ENCODE data around the gene LRRC9. TPM values are rescaled to one million over a fixed set of nuclear protein-coding genes. Genes with fewer than 3 reads are reported as not detected.
A peak's percentile ranks its signal among the peaks of the same experiment; 100 is the strongest.

LRRC9 gene
- total and polyA plus RNA-seq, 2 of the 13 experiments (the other 11 are each of a cell fraction or from before 2014, with no cell fraction given): 0.08 to 0.18 TPM

- TF ChIP-seq, protein P1, sequence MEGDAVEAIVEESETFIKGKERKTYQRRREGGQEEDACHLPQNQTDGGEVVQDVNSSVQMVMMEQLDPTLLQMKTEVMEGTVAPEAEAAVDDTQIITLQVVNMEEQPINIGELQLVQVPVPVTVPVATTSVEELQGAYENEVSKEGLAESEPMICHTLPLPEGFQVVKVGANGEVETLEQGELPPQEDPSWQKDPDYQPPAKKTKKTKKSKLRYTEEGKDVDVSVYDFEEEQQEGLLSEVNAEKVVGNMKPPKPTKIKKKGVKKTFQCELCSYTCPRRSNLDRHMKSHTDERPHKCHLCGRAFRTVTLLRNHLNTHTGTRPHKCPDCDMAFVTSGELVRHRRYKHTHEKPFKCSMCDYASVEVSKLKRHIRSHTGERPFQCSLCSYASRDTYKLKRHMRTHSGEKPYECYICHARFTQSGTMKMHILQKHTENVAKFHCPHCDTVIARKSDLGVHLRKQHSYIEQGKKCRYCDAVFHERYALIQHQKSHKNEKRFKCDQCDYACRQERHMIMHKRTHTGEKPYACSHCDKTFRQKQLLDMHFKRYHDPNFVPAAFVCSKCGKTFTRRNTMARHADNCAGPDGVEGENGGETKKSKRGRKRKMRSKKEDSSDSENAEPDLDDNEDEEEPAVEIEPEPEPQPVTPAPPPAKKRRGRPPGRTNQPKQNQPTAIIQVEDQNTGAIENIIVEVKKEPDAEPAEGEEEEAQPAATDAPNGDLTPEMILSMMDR (CRISPR knock-in tag; IDR thresholded peaks at IDR 0.05): peak; percentile 79
These were observed 22.1 kb upstream of the LRRC9 start (continued) for GRCh38 chr14:59897757-59898383.

DNA sequence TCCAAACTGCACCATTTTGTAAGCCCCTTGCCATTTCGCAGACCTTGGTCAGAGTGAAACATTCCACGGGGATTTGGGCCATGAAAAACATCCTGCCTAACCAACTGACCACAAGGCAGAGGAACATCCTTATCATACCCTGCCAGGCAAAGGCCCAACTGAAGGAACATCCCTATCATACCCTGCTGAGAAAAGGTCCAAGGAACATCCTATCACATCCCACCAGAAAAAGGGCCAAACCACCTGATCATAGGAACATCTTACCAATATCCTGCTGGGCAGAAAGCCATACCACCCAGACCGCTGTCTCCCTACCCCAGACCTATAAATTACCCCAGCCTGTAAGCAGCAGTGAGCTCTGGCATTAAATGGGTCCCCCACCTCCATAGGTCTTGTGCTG lies 19.4 kb upstream of the LRRC9 start:
- CTCF ChIA-PET (ENCODE audit: low intra/inter-chr PET ratio, low total read pairs): no interaction called here
- Histone ChIP-seq H3K27me3 (ENCODE audit: control insufficient read depth in 1 of 2, insufficient read depth in 2 of 2, low read length in 2 of 2) (peaks cover 0 to 5% of the 10 kb centered on the region in 2 experiments; a peak in 3 of 5 replicates), H4K20me1 (ENCODE audit: insufficient read depth, low read length) (no peaks in the 10 kb centered on the region), H3K9me3 (ENCODE audit: low read length) (no peaks in the 10 kb centered on the region), H3K4me3 (replicated peaks in 1 of 3; ENCODE audit: insufficient read depth in 1 of 3, low read depth in 2 of 3, low read length in 3 of 3) (no peak overlapping the region), H3K36me3 (replicated peaks in 1 of 2; ENCODE audit: control insufficient read depth in 1 of 2, insufficient read depth in 2 of 2, low read length in 2 of 2) (no peaks in the 10 kb centered on the region), H3K79me2 (ENCODE audit: insufficient read depth, low read length) (no peaks in the 10 kb centered on the region), H2AFZ (ENCODE audit: low read length) (no peak overlapping the region), H3K4me1 (ENCODE audit: insufficient read depth, low read length) (no peaks in the 10 kb centered on the region), H3K4me2 (ENCODE audit: low read depth, low read length) (no peak overlapping the region), H3K9ac (ENCODE audit: insufficient read depth, low read depth, low read length) (no peak overlapping the region), H3K27ac (ENCODE audit: extremely low read length, insufficient read depth, low read length) (no peak overlapping the region)
- no peak for ATAC-seq
- 14% methylated on average over 3 of the region's 3 CpGs for WGBS (ENCODE audit: low lambda C conversion rate)
- no peak for FAIRE-seq
- BruUV-seq (replicated peaks): no TSS peak
- intact Hi-C loops (cut with micrococcal nuclease; ENCODE audit: unreplicated experiment): no loop called here
- POLR2A ChIA-PET: no interaction called here
- no peak for DNase-seq (ENCODE audit: low spot score)
- TF ChIP-seq KDM2A (CRISPR knock-in tag; IDR thresholded peaks at IDR 0.05; ENCODE audit: borderline replicate concordance, low read depth): no peak
- no peak for TF ChIP-seq ZHX1 (CRISPR knock-in tag; IDR thresholded peaks at IDR 0.05; ENCODE audit: low read depth)
- TF ChIP-seq, protein P2, sequence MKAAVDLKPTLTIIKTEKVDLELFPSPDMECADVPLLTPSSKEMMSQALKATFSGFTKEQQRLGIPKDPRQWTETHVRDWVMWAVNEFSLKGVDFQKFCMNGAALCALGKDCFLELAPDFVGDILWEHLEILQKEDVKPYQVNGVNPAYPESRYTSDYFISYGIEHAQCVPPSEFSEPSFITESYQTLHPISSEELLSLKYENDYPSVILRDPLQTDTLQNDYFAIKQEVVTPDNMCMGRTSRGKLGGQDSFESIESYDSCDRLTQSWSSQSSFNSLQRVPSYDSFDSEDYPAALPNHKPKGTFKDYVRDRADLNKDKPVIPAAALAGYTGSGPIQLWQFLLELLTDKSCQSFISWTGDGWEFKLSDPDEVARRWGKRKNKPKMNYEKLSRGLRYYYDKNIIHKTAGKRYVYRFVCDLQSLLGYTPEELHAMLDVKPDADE (CRISPR knock-in tag; IDR thresholded peaks at IDR 0.05): no peak
- TF ChIP-seq TBX2 (CRISPR knock-in tag; IDR thresholded peaks at IDR 0.05; ENCODE audit: borderline replicate concordance): no peak
- TF ChIP-seq ZKSCAN1 (IDR thresholded peaks at IDR 0.05; ENCODE audit: low read length): no peak
- no peak for TF ChIP-seq REPIN1 (CRISPR knock-in tag; IDR thresholded peaks at IDR 0.05; ENCODE audit: borderline replicate concordance, low read depth)
- no peak for TF ChIP-seq ZMYM2 (CRISPR knock-in tag; IDR thresholded peaks at IDR 0.05)
- no peak for TF ChIP-seq RFX3 (CRISPR knock-in tag; IDR thresholded peaks at IDR 0.05)
- TF ChIP-seq PBX2 (CRISPR knock-in tag; IDR thresholded peaks at IDR 0.05): no peak
- no peak for TF ChIP-seq HOXD1 (CRISPR knock-in tag; IDR thresholded peaks at IDR 0.05)
- TF ChIP-seq SATB2 (CRISPR knock-in tag; IDR thresholded peaks at IDR 0.05): no peak
- no peak for TF ChIP-seq ZNF431 (CRISPR knock-in tag; IDR thresholded peaks at IDR 0.05; ENCODE audit: borderline replicate concordance, low read depth)
- no peak for TF ChIP-seq ZNF670 (CRISPR knock-in tag; IDR thresholded peaks at IDR 0.05; ENCODE audit: borderline replicate concordance)
- in situ Hi-C loops (cut with HindIII; ENCODE audit: extremely low pct_ligation_motif_present, low pct_unique_long_range_greater_than_20kb): no loop called here

Measured in HepG2 (cell line).